Measurements from ENCODE around the gene CHCHD6. TPM values are rescaled to one million over a fixed set of nuclear protein-coding genes. Genes with fewer than 3 reads are reported as not detected.
A peak's percentile ranks its signal among the peaks of the same experiment; 100 is the strongest.

CHCHD6 gene
- total RNA-seq, 1 donor: 9.1 TPM

GRCh38 chr3:126928921-126929474 is 225.0 kb downstream of the CHCHD6 start:
- no peak overlapping the region for H3K4me3 ChIP-seq (ENCODE audit: low read depth, low read length)
- DNase-seq (ENCODE audit: low read depth): no peak

GRCh38 chr3:126930936-126931600 is 227.0 kb downstream of the CHCHD6 start:
- no peak for DNase-seq (ENCODE audit: low read depth)
- no peak overlapping the region for H3K4me3 ChIP-seq (ENCODE audit: low read depth, low read length)
- TF ChIP-seq, protein P1, sequence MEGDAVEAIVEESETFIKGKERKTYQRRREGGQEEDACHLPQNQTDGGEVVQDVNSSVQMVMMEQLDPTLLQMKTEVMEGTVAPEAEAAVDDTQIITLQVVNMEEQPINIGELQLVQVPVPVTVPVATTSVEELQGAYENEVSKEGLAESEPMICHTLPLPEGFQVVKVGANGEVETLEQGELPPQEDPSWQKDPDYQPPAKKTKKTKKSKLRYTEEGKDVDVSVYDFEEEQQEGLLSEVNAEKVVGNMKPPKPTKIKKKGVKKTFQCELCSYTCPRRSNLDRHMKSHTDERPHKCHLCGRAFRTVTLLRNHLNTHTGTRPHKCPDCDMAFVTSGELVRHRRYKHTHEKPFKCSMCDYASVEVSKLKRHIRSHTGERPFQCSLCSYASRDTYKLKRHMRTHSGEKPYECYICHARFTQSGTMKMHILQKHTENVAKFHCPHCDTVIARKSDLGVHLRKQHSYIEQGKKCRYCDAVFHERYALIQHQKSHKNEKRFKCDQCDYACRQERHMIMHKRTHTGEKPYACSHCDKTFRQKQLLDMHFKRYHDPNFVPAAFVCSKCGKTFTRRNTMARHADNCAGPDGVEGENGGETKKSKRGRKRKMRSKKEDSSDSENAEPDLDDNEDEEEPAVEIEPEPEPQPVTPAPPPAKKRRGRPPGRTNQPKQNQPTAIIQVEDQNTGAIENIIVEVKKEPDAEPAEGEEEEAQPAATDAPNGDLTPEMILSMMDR (IDR thresholded peaks at IDR 0.05; ENCODE audit: insufficient read depth, low read depth, low read length): no peak

More at GRCh38 chr3:126928921-126929474, 225.0 kb downstream of the CHCHD6 start:
- TF ChIP-seq, protein P1 (IDR thresholded peaks at IDR 0.05; ENCODE audit: insufficient read depth, low read depth, low read length): no peak

DNA sequence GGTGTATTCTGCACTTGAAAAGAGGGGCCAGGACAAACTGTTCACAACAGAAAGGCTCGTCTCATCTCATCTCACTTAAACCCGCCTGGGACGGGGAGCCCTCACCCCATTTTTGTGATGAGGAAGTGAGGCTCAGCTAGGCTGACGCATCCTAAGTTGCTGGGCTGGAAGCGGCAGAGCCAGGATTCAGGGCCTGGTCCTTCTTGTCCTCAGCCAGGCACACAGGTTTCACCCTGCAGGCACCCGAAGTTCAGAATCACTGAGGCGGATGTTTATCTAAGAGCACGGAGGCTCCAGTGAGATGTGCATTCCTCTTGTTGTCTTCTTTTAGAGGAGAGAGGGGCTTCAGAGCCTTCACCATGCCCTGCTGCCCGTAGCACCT is 227.8 kb downstream of the CHCHD6 start:
- TF ChIP-seq, protein P1 (IDR thresholded peaks at IDR 0.05; ENCODE audit: insufficient read depth, low read depth, low read length): no peak
- DNase-seq (ENCODE audit: low read depth): no peak

GRCh38 chr3:126932188-126932931 is 228.3 kb downstream of the CHCHD6 start:
- DNase-seq (ENCODE audit: low read depth): no peak
- TF ChIP-seq, protein P1 (IDR thresholded peaks at IDR 0.05; ENCODE audit: insufficient read depth, low read depth, low read length): no peak
- H3K4me3 ChIP-seq (ENCODE audit: low read depth, low read length): no peak overlapping the region

More for the DNA sequence above, 227.8 kb downstream of the CHCHD6 start:
- no peak overlapping the region for H3K4me3 ChIP-seq (ENCODE audit: low read depth, low read length)

- no peak overlapping the region for H3K4me3 ChIP-seq (ENCODE audit: low read depth, low read length)
- TF ChIP-seq, protein P1 (IDR thresholded peaks at IDR 0.05; ENCODE audit: insufficient read depth, low read depth, low read length): no peak
- DNase-seq (ENCODE audit: low read depth): peak; percentile 40
Measured at GRCh38 chr3:126934031-126934531, 230.0 kb downstream of the CHCHD6 start.

- no peak for DNase-seq (ENCODE audit: low read depth)
- TF ChIP-seq, protein P1 (IDR thresholded peaks at IDR 0.05; ENCODE audit: insufficient read depth, low read depth, low read length): no peak
- no peak overlapping the region for H3K4me3 ChIP-seq (ENCODE audit: low read depth, low read length)
Measured at GRCh38 chr3:126934991-126935390, 231.0 kb downstream of the CHCHD6 start.

Measured in fibroblast of villous mesenchyme (primary cell).